Measurements from ENCODE around the gene ARHGEF16. TPM values are rescaled to one million over a fixed set of nuclear protein-coding genes. Genes with fewer than 3 reads are reported as not detected.

ARHGEF16 gene
- polyA plus RNA-seq, 1 of the 3 experiments (the other 2 are of a cell fraction) = 0.18 TPM

DNA sequence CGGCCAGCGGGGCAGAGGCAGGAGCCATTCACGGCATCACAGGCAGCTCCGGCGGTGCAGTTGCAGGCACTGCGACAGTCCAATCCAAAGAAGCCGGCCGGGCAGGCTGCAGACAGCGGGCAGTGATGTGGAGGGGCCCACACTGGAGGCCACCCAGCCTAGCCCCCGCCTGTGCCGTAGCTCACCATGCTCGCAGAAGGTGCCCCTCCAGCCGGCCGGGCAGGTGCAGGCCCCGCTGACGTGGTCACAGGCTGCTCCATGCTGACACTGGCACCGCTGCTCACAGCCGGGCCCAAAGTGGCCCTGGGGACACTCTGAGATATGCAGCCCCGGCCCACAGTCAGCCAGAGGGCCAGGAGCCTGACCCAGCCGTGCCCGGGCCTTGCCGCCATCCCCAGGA, 45.1 kb downstream of the ARHGEF16 start:
- Histone ChIP-seq H3K27ac (ENCODE audit: low read depth in 2 of 2, low read length in 1 of 2) (no peak overlapping the region), H2AFZ (ENCODE audit: low read depth) (no peak overlapping the region), H3K27me3 (ENCODE audit: insufficient read depth) (no peaks in the 10 kb centered on the region), H3K4me1 (ENCODE audit: control insufficient read depth in 1 of 2, insufficient read depth in 2 of 2, low read depth in 1 of 2, low read length in 1 of 2) (peaks cover 8 to 29% of the 10 kb centered on the region in 2 experiments; a peak in 2 of 4 replicates), H3F3A (replicated peaks; ENCODE audit: insufficient read depth) (peaks cover 4% of the 10 kb centered on the region), H3K4me3 (ENCODE audit: low read depth in 2 of 2, low read length in 1 of 2) (no peak overlapping the region), H3K9me3 (no peaks in the 10 kb centered on the region), H3K36me3 (replicated peaks in 1 of 2; ENCODE audit: control insufficient read depth in 1 of 2, insufficient read depth in 2 of 2, low read length in 1 of 2) (no peaks in the 10 kb centered on the region), H3K9ac (no peak overlapping the region), H3K4me2 (no peak overlapping the region), H3K79me2 (ENCODE audit: insufficient read depth) (no peaks in the 10 kb centered on the region), H3K9me2 (no peaks in the 10 kb centered on the region), H4K20me1 (ENCODE audit: insufficient read depth) (no peaks in the 10 kb centered on the region)
- CTCF ChIA-PET = interaction anchor here (0.7 to 3.7 kb wide), 6 partner anchors 19 to 120 kb away, joined by 3 to 21 read pairs (median 4); no protein-coding TSS in a partner anchor
- no peak for DNase-seq
- POLR2A ChIA-PET = no interaction called here
- 85% methylated on average over 3 of the region's 22 CpGs for WGBS (ENCODE audit: low lambda C conversion rate)
- TF ChIP-seq, protein P1, sequence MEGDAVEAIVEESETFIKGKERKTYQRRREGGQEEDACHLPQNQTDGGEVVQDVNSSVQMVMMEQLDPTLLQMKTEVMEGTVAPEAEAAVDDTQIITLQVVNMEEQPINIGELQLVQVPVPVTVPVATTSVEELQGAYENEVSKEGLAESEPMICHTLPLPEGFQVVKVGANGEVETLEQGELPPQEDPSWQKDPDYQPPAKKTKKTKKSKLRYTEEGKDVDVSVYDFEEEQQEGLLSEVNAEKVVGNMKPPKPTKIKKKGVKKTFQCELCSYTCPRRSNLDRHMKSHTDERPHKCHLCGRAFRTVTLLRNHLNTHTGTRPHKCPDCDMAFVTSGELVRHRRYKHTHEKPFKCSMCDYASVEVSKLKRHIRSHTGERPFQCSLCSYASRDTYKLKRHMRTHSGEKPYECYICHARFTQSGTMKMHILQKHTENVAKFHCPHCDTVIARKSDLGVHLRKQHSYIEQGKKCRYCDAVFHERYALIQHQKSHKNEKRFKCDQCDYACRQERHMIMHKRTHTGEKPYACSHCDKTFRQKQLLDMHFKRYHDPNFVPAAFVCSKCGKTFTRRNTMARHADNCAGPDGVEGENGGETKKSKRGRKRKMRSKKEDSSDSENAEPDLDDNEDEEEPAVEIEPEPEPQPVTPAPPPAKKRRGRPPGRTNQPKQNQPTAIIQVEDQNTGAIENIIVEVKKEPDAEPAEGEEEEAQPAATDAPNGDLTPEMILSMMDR (IDR thresholded peaks at IDR 0.05) = no peak
- TF ChIP-seq RCOR1 (IDR thresholded peaks at IDR 0.05; ENCODE audit: low read length) (no peak), TAF1 (IDR thresholded peaks at IDR 0.05; ENCODE audit: borderline replicate concordance, low read depth, low read length) (no peak), FOXJ3 (CRISPR knock-in tag; IDR thresholded peaks at IDR 0.05) (no peak), GABPA (IDR thresholded peaks at IDR 0.05; ENCODE audit: low read depth) (no peak)
- TF ChIP-seq, protein P2, sequence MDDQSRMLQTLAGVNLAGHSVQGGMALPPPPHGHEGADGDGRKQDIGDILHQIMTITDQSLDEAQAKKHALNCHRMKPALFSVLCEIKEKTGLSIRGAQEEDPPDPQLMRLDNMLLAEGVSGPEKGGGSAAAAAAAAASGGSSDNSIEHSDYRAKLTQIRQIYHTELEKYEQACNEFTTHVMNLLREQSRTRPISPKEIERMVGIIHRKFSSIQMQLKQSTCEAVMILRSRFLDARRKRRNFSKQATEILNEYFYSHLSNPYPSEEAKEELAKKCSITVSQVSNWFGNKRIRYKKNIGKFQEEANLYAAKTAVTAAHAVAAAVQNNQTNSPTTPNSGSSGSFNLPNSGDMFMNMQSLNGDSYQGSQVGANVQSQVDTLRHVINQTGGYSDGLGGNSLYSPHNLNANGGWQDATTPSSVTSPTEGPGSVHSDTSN (IDR thresholded peaks at IDR 0.05) = no peak
- TF ChIP-seq, protein P3, sequence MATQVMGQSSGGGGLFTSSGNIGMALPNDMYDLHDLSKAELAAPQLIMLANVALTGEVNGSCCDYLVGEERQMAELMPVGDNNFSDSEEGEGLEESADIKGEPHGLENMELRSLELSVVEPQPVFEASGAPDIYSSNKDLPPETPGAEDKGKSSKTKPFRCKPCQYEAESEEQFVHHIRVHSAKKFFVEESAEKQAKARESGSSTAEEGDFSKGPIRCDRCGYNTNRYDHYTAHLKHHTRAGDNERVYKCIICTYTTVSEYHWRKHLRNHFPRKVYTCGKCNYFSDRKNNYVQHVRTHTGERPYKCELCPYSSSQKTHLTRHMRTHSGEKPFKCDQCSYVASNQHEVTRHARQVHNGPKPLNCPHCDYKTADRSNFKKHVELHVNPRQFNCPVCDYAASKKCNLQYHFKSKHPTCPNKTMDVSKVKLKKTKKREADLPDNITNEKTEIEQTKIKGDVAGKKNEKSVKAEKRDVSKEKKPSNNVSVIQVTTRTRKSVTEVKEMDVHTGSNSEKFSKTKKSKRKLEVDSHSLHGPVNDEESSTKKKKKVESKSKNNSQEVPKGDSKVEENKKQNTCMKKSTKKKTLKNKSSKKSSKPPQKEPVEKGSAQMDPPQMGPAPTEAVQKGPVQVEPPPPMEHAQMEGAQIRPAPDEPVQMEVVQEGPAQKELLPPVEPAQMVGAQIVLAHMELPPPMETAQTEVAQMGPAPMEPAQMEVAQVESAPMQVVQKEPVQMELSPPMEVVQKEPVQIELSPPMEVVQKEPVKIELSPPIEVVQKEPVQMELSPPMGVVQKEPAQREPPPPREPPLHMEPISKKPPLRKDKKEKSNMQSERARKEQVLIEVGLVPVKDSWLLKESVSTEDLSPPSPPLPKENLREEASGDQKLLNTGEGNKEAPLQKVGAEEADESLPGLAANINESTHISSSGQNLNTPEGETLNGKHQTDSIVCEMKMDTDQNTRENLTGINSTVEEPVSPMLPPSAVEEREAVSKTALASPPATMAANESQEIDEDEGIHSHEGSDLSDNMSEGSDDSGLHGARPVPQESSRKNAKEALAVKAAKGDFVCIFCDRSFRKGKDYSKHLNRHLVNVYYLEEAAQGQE (IDR thresholded peaks at IDR 0.05; ENCODE audit: low read depth, low read length) = no peak
- TF ChIP-seq, protein P4, sequence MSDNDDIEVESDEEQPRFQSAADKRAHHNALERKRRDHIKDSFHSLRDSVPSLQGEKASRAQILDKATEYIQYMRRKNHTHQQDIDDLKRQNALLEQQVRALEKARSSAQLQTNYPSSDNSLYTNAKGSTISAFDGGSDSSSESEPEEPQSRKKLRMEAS (IDR thresholded peaks at IDR 0.05; ENCODE audit: low read depth) = no peak

DNA sequence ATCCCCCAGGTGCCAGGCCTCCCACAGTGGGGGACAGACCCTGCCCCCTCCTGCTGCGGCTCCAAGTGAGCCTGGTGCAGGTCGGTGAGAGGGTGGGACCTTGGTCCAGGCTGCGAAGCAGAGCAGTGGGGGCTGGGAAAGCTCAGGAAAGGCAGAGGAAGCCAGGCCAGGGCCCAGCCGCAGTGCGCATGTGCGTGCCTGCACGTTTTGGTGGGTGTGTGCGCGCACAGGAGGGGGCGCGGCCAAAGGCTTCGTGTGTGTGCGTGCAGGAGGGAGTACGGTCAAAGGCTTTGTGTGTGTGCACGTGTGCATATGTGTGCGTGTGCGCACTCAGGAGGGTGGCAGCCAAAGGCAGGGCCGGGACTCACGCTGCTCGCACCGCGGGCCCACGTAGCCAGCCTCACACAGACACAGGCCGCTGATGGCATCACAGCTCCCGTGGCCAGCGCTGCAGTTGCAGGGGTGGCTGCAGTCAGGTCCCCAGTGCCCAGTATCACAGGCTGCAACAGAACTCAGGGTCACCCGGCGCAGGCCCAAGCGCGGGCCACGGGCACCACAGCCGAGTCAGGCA, 45.9 kb downstream of the ARHGEF16 start:
- CTCF ChIA-PET = interaction anchor here (0.9 to 3.7 kb wide), 4 partner anchors 10 to 119 kb away, joined by 3 to 21 read pairs (median 12); no protein-coding TSS in a partner anchor

More for the DNA sequence above, 45.9 kb downstream of the ARHGEF16 start:
- Histone ChIP-seq H3K4me3 (ENCODE audit: low read depth in 2 of 2, low read length in 1 of 2) (no peak overlapping the region), H3K9me3 (no peaks in the 10 kb centered on the region), H3K27ac (ENCODE audit: low read depth in 2 of 2, low read length in 1 of 2) (no peak overlapping the region), H2AFZ (ENCODE audit: low read depth) (no peak overlapping the region), H3K36me3 (replicated peaks in 1 of 2; ENCODE audit: control insufficient read depth in 1 of 2, insufficient read depth in 2 of 2, low read length in 1 of 2) (no peaks in the 10 kb centered on the region), H4K20me1 (ENCODE audit: insufficient read depth) (no peaks in the 10 kb centered on the region), H3K4me1 (ENCODE audit: control insufficient read depth in 1 of 2, insufficient read depth in 2 of 2, low read depth in 1 of 2, low read length in 1 of 2) (peaks cover 9 to 35% of the 10 kb centered on the region in 2 experiments; a peak in 2 of 4 replicates), H3K9me2 (no peaks in the 10 kb centered on the region), H3K79me2 (ENCODE audit: insufficient read depth) (no peaks in the 10 kb centered on the region), H3F3A (replicated peaks; ENCODE audit: insufficient read depth) (peaks cover 4% of the 10 kb centered on the region), H3K27me3 (ENCODE audit: insufficient read depth) (no peaks in the 10 kb centered on the region), H3K4me2 (no peak overlapping the region), H3K9ac (no peak overlapping the region)
- POLR2A ChIA-PET = no interaction called here
- TF ChIP-seq, protein P2 (IDR thresholded peaks at IDR 0.05) = no peak
- TF ChIP-seq TEAD4 (IDR thresholded peaks at IDR 0.05; ENCODE audit: borderline replicate concordance, insufficient read depth) = no peak
- no peak for TF ChIP-seq TAF1 (IDR thresholded peaks at IDR 0.05; ENCODE audit: borderline replicate concordance, low read depth, low read length)
- TF ChIP-seq GATA2 (CRISPR knock-in tag; IDR thresholded peaks at IDR 0.05) = no peak
- TF ChIP-seq YY1 (IDR thresholded peaks at IDR 0.05; ENCODE audit: low read depth) = no peak
- TF ChIP-seq, protein P5, sequence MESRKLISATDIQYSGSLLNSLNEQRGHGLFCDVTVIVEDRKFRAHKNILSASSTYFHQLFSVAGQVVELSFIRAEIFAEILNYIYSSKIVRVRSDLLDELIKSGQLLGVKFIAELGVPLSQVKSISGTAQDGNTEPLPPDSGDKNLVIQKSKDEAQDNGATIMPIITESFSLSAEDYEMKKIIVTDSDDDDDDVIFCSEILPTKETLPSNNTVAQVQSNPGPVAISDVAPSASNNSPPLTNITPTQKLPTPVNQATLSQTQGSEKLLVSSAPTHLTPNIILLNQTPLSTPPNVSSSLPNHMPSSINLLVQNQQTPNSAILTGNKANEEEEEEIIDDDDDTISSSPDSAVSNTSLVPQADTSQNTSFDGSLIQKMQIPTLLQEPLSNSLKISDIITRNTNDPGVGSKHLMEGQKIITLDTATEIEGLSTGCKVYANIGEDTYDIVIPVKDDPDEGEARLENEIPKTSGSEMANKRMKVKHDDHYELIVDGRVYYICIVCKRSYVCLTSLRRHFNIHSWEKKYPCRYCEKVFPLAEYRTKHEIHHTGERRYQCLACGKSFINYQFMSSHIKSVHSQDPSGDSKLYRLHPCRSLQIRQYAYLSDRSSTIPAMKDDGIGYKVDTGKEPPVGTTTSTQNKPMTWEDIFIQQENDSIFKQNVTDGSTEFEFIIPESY (IDR thresholded peaks at IDR 0.05; ENCODE audit: borderline replicate concordance, low read depth) = no peak
- no peak for DNase-seq
- WGBS (ENCODE audit: low lambda C conversion rate) = 86% methylated on average over 17 of the region's 32 CpGs

Measured in SK-N-SH (cell line).